Activated T-helper 2 cell treated with anti-CD3 and anti-CD28 coated beads, Interferon-gamma antibody, Interleukin-2, Interleukin-4, amounts not matched to agents 10 μg/mL and 5 μg/mL and 100 μg/mL, durations not matched to agents 14 hours and 24 hours and 36 hours (primary cell): ENCODE measurements around the gene HERPUD1. TPM values are rescaled to one million over a fixed set of nuclear protein-coding genes. Genes with fewer than 3 reads are reported as not detected.
A peak's percentile ranks its signal among the peaks of the same experiment; 100 is the strongest.
"Not testable (repeated sequence)": the region's sequence is repeated elsewhere in the genome, so short reads cannot be mapped to it uniquely, and the experiment has no call there.

Experiments used
- DNase-seq: peaks from one replicate; pipeline ENCODE4 v3.0.0; 2021; ENCODE audit warnings: low spot score
- H3K27ac Mint-ChIP-seq: one replicate; pipeline ENCODE4 v1.8.0; 2021; ENCODE audit warnings: mixed read lengths
- H3K27me3 Mint-ChIP-seq: one replicate; pipeline ENCODE4 v1.8.0; 2021; ENCODE audit warnings: low read depth, mixed read lengths
- H3K36me3 Mint-ChIP-seq: one replicate; pipeline ENCODE4 v1.8.0; 2021; ENCODE audit warnings: low read depth, mixed read lengths
- H3K4me1 Mint-ChIP-seq: one replicate; pipeline ENCODE4 v1.8.0; 2021; ENCODE audit warnings: low read depth, mixed read lengths
- H3K4me3 Mint-ChIP-seq: one replicate; pipeline ENCODE4 v1.8.0; 2021; ENCODE audit warnings: low read depth, mild to moderate bottlenecking, moderate library complexity, mixed read lengths
- H3K9me3 Mint-ChIP-seq: one replicate; pipeline ENCODE4 v1.8.0; 2021; ENCODE audit warnings: mixed read lengths
- intact Hi-C: fragments of 100-400 bp; cut with micrococcal nuclease; formaldehyde crosslinking; loops from one replicate; pipeline ENCODE4 v1.15.1; 2023
- total RNA-seq: library from RNA; stranded (reverse); gene quantifications from 2 replicates; pipeline ENCODE4 v1.2.3, GENCODE V29; 2022

Gene HERPUD1
- total RNA-seq, 1 donor from 2014 or later = 175 TPM

DNA sequence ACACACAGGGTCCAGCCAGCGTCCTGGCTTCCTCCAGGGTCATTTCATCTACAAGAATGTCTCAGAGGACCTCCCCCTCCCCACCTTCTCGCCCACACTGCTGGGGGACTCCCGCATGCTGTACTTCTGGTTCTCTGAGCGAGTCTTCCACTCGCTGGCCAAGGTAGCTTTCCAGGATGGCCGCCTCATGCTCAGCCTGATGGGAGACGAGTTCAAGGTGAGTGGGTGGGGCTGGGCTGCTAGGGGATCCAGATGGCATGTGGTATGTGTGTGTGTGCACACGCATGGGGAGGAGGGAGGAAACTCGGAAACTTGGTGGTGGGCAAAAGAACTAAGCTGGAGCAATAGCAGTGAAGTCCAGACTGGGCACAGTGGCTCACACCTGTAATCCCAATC, 41.4 kb downstream of the HERPUD1 start:
- Mint-ChIP-seq H3K27ac (no peak overlapping the region), H3K4me3 (no peak overlapping the region), H3K4me1 (peaks cover 11% of the 10 kb centered on the region), H3K9me3 (no peaks in the 10 kb centered on the region), H3K27me3 (no peaks in the 10 kb centered on the region), H3K36me3 (no peaks in the 10 kb centered on the region)
- intact Hi-C loops = no loop called here
- DNase-seq = no peak

DNA sequence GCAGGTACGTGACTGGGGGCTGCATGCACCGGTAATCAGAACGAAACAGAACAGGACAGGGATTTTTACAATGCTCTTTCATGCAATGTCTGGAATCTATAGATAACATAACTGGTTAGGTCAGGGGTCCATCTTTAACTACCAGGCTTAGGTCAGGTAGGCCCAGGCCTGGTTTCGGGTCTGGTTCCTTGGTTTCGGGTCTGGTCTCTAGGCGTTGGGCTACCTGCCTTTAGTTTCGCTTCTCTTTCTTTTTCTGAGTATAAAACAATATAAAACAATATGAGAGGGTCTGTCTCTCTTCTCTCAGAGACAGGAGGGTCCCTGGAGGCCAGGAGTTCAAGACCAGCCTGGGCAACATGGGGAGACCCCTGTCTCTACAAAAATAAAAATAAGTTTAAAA, 42.0 kb downstream of the HERPUD1 start:
- H3K4me1 Mint-ChIP-seq = peaks cover 11% of the 10 kb centered on the region
- H3K36me3 Mint-ChIP-seq, H3K9me3 Mint-ChIP-seq, intact Hi-C loops, H3K27ac Mint-ChIP-seq, DNase-seq, H3K27me3 Mint-ChIP-seq, H3K4me3 Mint-ChIP-seq: not testable (repeated sequence)

- intact Hi-C loops = no loop called here
- DNase-seq = no peak
- no peaks in the 10 kb centered on the region for H3K27me3 Mint-ChIP-seq
- H3K9me3 Mint-ChIP-seq = no peaks in the 10 kb centered on the region
- no peak overlapping the region for H3K4me3 Mint-ChIP-seq
- peaks cover 11% of the 10 kb centered on the region for H3K4me1 Mint-ChIP-seq
- no peak overlapping the region for H3K27ac Mint-ChIP-seq
- no peaks in the 10 kb centered on the region for H3K36me3 Mint-ChIP-seq
Measured at GRCh38 chr16:56974549-56975300, 42.8 kb downstream of the HERPUD1 start.

GRCh38 chr16:56975714-56976113, 43.8 kb downstream of the HERPUD1 start:
- DNase-seq = no peak
- Mint-ChIP-seq H3K27ac (peak overlapping the region; percentile 3), H3K4me3 (no peak overlapping the region), H3K9me3 (no peaks in the 10 kb centered on the region), H3K4me1 (peaks cover 13% of the 10 kb centered on the region), H3K27me3 (no peaks in the 10 kb centered on the region), H3K36me3 (no peaks in the 10 kb centered on the region)
- intact Hi-C loops = no loop called here

DNA sequence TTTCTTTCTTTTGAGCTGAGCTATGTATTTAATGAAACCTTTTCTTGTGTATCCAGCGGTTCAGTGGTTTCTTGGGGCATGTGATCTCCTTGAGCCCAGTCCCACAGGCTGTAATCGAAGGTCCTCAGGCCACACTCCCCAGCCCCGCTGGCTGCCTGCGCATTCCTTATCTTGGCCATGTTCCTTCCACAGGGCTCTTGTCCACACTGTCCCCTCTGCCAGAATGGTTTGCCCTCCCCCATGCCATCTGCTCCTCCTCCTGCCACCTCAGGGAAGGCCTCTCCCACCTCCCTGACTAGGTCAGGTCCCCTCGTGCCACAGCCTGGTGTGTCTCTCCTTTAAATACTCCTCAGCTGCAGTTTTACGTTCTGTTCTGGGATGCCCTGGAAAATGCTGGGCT, 45.3 kb downstream of the HERPUD1 start:
- H3K27ac Mint-ChIP-seq = no peak overlapping the region
- DNase-seq = no peak
- intact Hi-C loops = no loop called here
- no peaks in the 10 kb centered on the region for H3K9me3 Mint-ChIP-seq
- peaks cover 21% of the 10 kb centered on the region for H3K4me1 Mint-ChIP-seq
- H3K36me3 Mint-ChIP-seq = peaks cover 10% of the 10 kb centered on the region
- no peak overlapping the region for H3K4me3 Mint-ChIP-seq
- no peaks in the 10 kb centered on the region for H3K27me3 Mint-ChIP-seq

GRCh38 chr16:56977823-56978430, 46.0 kb downstream of the HERPUD1 start:
- Mint-ChIP-seq H3K27ac (no peak overlapping the region), H3K9me3 (no peaks in the 10 kb centered on the region), H3K27me3 (no peaks in the 10 kb centered on the region), H3K36me3 (peaks cover 17% of the 10 kb centered on the region), H3K4me3 (no peak overlapping the region), H3K4me1 (peaks cover 27% of the 10 kb centered on the region)
- intact Hi-C loops = no loop called here
- DNase-seq = no peak

DNA sequence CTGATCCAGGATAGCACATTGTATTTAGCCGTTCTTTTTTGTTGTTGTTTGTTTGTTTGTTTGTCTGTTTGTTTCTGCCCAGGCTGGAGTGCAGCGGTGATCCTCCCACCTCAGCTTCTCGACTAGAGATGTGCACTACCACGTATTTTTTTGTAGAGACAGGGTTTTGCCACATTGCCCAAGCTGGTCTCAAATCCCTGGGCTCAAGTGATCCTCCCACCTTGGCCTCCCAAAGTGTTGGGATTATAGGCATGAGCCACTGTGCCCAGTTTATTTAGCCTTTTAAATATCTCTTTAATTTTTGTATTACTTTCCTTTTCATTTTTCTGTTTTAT, 48.2 kb downstream of the HERPUD1 start:
- Mint-ChIP-seq H3K27ac (no peak overlapping the region), H3K9me3 (no peaks in the 10 kb centered on the region), H3K27me3 (no peaks in the 10 kb centered on the region), H3K36me3 (peaks cover 35% of the 10 kb centered on the region), H3K4me1 (peaks cover 32% of the 10 kb centered on the region), H3K4me3 (no peak overlapping the region)
- DNase-seq = no peak
- intact Hi-C loops = no loop called here

- peak overlapping the region; percentile 41 for H3K27ac Mint-ChIP-seq
- no peak for DNase-seq
- intact Hi-C loops = no loop called here
- H3K27me3 Mint-ChIP-seq = no peaks in the 10 kb centered on the region
- peaks cover 41% of the 10 kb centered on the region for H3K36me3 Mint-ChIP-seq
- no peaks in the 10 kb centered on the region for H3K9me3 Mint-ChIP-seq
- H3K4me1 Mint-ChIP-seq = peaks cover 38% of the 10 kb centered on the region
- H3K4me3 Mint-ChIP-seq = no peak overlapping the region
Measured at GRCh38 chr16:56980792-56981724, 49.1 kb downstream of the HERPUD1 start.

GRCh38 chr16:56981729-56982271, 49.9 kb downstream of the HERPUD1 start:
- Mint-ChIP-seq H3K27me3 (no peaks in the 10 kb centered on the region), H3K27ac (peak overlapping the region; percentile 29), H3K4me1 (peaks cover 46% of the 10 kb centered on the region), H3K9me3 (no peaks in the 10 kb centered on the region), H3K36me3 (peaks cover 44% of the 10 kb centered on the region), H3K4me3 (no peak overlapping the region)
- intact Hi-C loops = no loop called here
- no peak for DNase-seq

- Mint-ChIP-seq H3K4me1 (peaks cover 54% of the 10 kb centered on the region), H3K36me3 (peaks cover 51% of the 10 kb centered on the region), H3K27me3 (no peaks in the 10 kb centered on the region), H3K27ac (peak overlapping the region; percentile 60), H3K9me3 (no peaks in the 10 kb centered on the region), H3K4me3 (no peak overlapping the region)
- intact Hi-C loops = no loop called here
- no peak for DNase-seq
Measured at GRCh38 chr16:56982695-56983094, 50.8 kb downstream of the HERPUD1 start.

- Mint-ChIP-seq H3K9me3 (no peaks in the 10 kb centered on the region), H3K4me1 (peaks cover 60% of the 10 kb centered on the region), H3K4me3 (no peak overlapping the region), H3K27me3 (no peaks in the 10 kb centered on the region), H3K27ac (no peak overlapping the region), H3K36me3 (peaks cover 57% of the 10 kb centered on the region)
- intact Hi-C loops = no loop called here
- no peak for DNase-seq
Measured at GRCh38 chr16:56983211-56983751, 51.3 kb downstream of the HERPUD1 start.

- Mint-ChIP-seq H3K27ac (peak overlapping the region; percentile 76), H3K4me1 (peaks cover 64% of the 10 kb centered on the region), H3K4me3 (no peak overlapping the region), H3K9me3 (no peaks in the 10 kb centered on the region), H3K27me3 (no peaks in the 10 kb centered on the region), H3K36me3 (peaks cover 68% of the 10 kb centered on the region)
- no peak for DNase-seq
- intact Hi-C loops = loop anchor here (5.0 kb wide), 1 partner anchor 47 kb away; no protein-coding TSS in a partner anchor
Measured at GRCh38 chr16:56984639-56985038, 52.7 kb downstream of the HERPUD1 start.
